Natural killer cell (primary cell): ENCODE measurements around the gene DNAH12. TPM values are rescaled to one million over a fixed set of nuclear protein-coding genes. Genes with fewer than 3 reads are reported as not detected.

Experiments used
- ATAC-seq, 3 donors: fragments of 150-1000 bp in 2 of 3; fragments of 200-7000 bp in 1 of 3; cut with Tn5 transposase; 1 replicate in 1 of 3; 2 replicates in 2 of 3; pipeline ENCODE4 v1.10.0; 2021; ENCODE audit warnings: mild to moderate bottlenecking in 2 of 3, moderate library complexity in 2 of 3
- DNase-seq, 2 donors: peaks; one replicate each; pipeline versions ENCODE4 v3.0.0 to v3.0.0-alpha.2; 2013 to 2021; ENCODE audit warnings: mixed read lengths in 1 of 2
- H3K27ac ChIP-seq: one replicate; pipeline ENCODE4 v1.5.1; 2013; ENCODE audit warnings: mild to moderate bottlenecking, low read length
- H3K27me3 ChIP-seq: one replicate; pipeline ENCODE4 v1.6.1; 2013; ENCODE audit warnings: low read length; ENCODE audit not compliant: control insufficient read depth, insufficient read depth
- H3K36me3 ChIP-seq: one replicate; pipeline ENCODE4 v1.6.1; 2013; ENCODE audit warnings: low read length; ENCODE audit not compliant: control insufficient read depth, insufficient read depth
- H3K4me1 ChIP-seq: one replicate; pipeline ENCODE4 v1.6.1; 2013; ENCODE audit warnings: low read length; ENCODE audit not compliant: control insufficient read depth, insufficient read depth
- H3K4me3 ChIP-seq: one replicate; pipeline ENCODE4 v1.5.1; 2013; ENCODE audit warnings: low read length
- H3K9me3 ChIP-seq: one replicate; pipeline ENCODE4 v1.6.1; 2013; ENCODE audit warnings: low read length; ENCODE audit not compliant: control insufficient read depth, insufficient read depth
- H3K27ac Mint-ChIP-seq, 2 donors: one replicate each; pipeline ENCODE4 v1.8.0; 2022; ENCODE audit warnings: mild to moderate bottlenecking in 2 of 2, mixed read lengths in 2 of 2, moderate library complexity in 1 of 2
- H3K27me3 Mint-ChIP-seq, 2 donors: one replicate each; pipeline ENCODE4 v1.8.0; 2022; ENCODE audit warnings: low read depth in 2 of 2, mixed read lengths in 2 of 2
- H3K36me3 Mint-ChIP-seq: one replicate; pipeline ENCODE4 v1.8.0; 2022; ENCODE audit warnings: mixed read lengths
- H3K4me1 Mint-ChIP-seq, 2 donors: one replicate each; pipeline ENCODE4 v1.8.0; 2022; ENCODE audit warnings: mixed read lengths in 2 of 2
- H3K4me3 Mint-ChIP-seq: one replicate; pipeline ENCODE4 v1.8.0; 2022; ENCODE audit warnings: mild to moderate bottlenecking, moderate library complexity, mixed read lengths
- H3K9me3 Mint-ChIP-seq, 2 donors: one replicate each; pipeline ENCODE4 v1.8.0; 2022; ENCODE audit warnings: mixed read lengths in 2 of 2
- CTCF ChIP-seq: fragments of 200-600 bp; IDR thresholded peaks from one replicate; pipeline ENCODE4 v1.8.0; 2022; ENCODE audit warnings: antibody characterized with exemption
- whole genome bisulfite sequencing: methylation state at CpG from one replicate; pipeline ENCODE4 v1.1.7; 2013; ENCODE audit warnings: missing lambda C conversion rate; ENCODE audit not compliant: insufficient coverage; 5-methylcytosine and 5-hydroxymethylcytosine counted together
- intact Hi-C: fragments of 100-400 bp; cut with micrococcal nuclease; formaldehyde crosslinking; loops from one replicate; pipeline ENCODE4 v1.14.2; 2022
- total RNA-seq, 4 donors: library from RNA; stranded (reverse); fragments of 120-200 nt in 1 of 4; gene quantifications; one replicate each; pipeline versions ENCODE4 v1.2.3 to v1.2.4, GENCODE V29; 2013 to 2022

The DNAH12 gene
- total RNA-seq, 3 donors from 2014 or later (not counting 1 experiment from before 2014, with no cell fraction given) = 0.11 to 0.30 (median 0.21) TPM

GRCh38 chr3:57518276-57518915, 25.7 kb downstream of the DNAH12 start:
- H3K4me3 Mint-ChIP-seq = peak overlapping the region; percentile 1
- no peaks in the 10 kb centered on the region for H3K4me1 ChIP-seq
- no peak overlapping the region for H3K4me3 ChIP-seq
- H3K9me3 Mint-ChIP-seq = no peaks in the 10 kb centered on the region
- H3K9me3 ChIP-seq = no peaks in the 10 kb centered on the region
- 32% methylated on average over 3 of the region's 3 CpGs for WGBS
- H3K27me3 ChIP-seq = no peaks in the 10 kb centered on the region
- DNase-seq = no peak
- intact Hi-C loops = no loop called here
- H3K27ac ChIP-seq = no peak overlapping the region
- peaks cover 13% of the 10 kb centered on the region in 2 donors for H3K4me1 Mint-ChIP-seq
- peaks cover 2 to 7% of the 10 kb centered on the region in 2 donors for H3K27me3 Mint-ChIP-seq
- no peaks in the 10 kb centered on the region for H3K36me3 Mint-ChIP-seq
- H3K36me3 ChIP-seq = no peaks in the 10 kb centered on the region
- peak in 1 of 3 donors; percentile 41 for ATAC-seq
- no peak overlapping the region for H3K27ac Mint-ChIP-seq
- no peak for TF ChIP-seq CTCF

GRCh38 chr3:57512166-57512565, 32.0 kb downstream of the DNAH12 start:
- Histone ChIP-seq H3K27me3 (no peaks in the 10 kb centered on the region), H3K4me3 (no peak overlapping the region), H3K4me1 (no peaks in the 10 kb centered on the region), H3K27ac (no peak overlapping the region), H3K9me3 (no peaks in the 10 kb centered on the region), H3K36me3 (no peaks in the 10 kb centered on the region)
- H3K27me3 Mint-ChIP-seq = peaks cover 4 to 18% of the 10 kb centered on the region in 2 donors
- H3K4me1 Mint-ChIP-seq = no peaks in the 10 kb centered on the region
- 75% methylated on average over 2 of the region's 2 CpGs for WGBS
- intact Hi-C loops = no loop called here
- no peak for TF ChIP-seq CTCF
- no peak for ATAC-seq
- H3K9me3 Mint-ChIP-seq = no peaks in the 10 kb centered on the region
- H3K27ac Mint-ChIP-seq = no peak overlapping the region
- H3K4me3 Mint-ChIP-seq = no peak overlapping the region
- no peak for DNase-seq
- H3K36me3 Mint-ChIP-seq = no peaks in the 10 kb centered on the region

- ATAC-seq = no peak
- no peaks in the 10 kb centered on the region for H3K27me3 ChIP-seq
- no peak overlapping the region for H3K4me3 Mint-ChIP-seq
- H3K27ac ChIP-seq = no peak overlapping the region
- no peaks in the 10 kb centered on the region for H3K4me1 ChIP-seq
- no peak for DNase-seq
- no peak overlapping the region for H3K27ac Mint-ChIP-seq
- 86% methylated on average over 1 of the region's 1 CpG for whole genome bisulfite sequencing
- no peaks in the 10 kb centered on the region for H3K9me3 ChIP-seq
- no peaks in the 10 kb centered on the region for H3K36me3 Mint-ChIP-seq
- no peaks in the 10 kb centered on the region for H3K4me1 Mint-ChIP-seq
- H3K36me3 ChIP-seq = no peaks in the 10 kb centered on the region
- TF ChIP-seq CTCF = no peak
- no peak overlapping the region for H3K4me3 ChIP-seq
- intact Hi-C loops = no loop called here
- peaks cover 0 to 3% of the 10 kb centered on the region in 2 donors for H3K27me3 Mint-ChIP-seq
- no peaks in the 10 kb centered on the region for H3K9me3 Mint-ChIP-seq
These were observed 38.2 kb downstream of the DNAH12 start for GRCh38 chr3:57505901-57506300.

- WGBS = 84% methylated on average over 2 of the region's 2 CpGs
- ATAC-seq (no peak), DNase-seq (no peak)
- H3K27me3 ChIP-seq = no peaks in the 10 kb centered on the region
- no peaks in the 10 kb centered on the region for H3K36me3 Mint-ChIP-seq
- H3K27me3 Mint-ChIP-seq = peaks cover 6 to 13% of the 10 kb centered on the region in 2 donors
- H3K9me3 ChIP-seq = no peaks in the 10 kb centered on the region
- intact Hi-C loops = no loop called here
- H3K4me3 Mint-ChIP-seq = no peak overlapping the region
- no peaks in the 10 kb centered on the region for H3K36me3 ChIP-seq
- no peak overlapping the region for H3K4me3 ChIP-seq
- no peak for TF ChIP-seq CTCF
- no peaks in the 10 kb centered on the region for H3K4me1 Mint-ChIP-seq
- H3K27ac Mint-ChIP-seq = no peak overlapping the region
- no peaks in the 10 kb centered on the region for H3K4me1 ChIP-seq
- no peak overlapping the region for H3K27ac ChIP-seq
- no peaks in the 10 kb centered on the region for H3K9me3 Mint-ChIP-seq
These were observed 43.6 kb downstream of the DNAH12 start for GRCh38 chr3:57500506-57500905.
